Astrocyte of the cerebellum (primary cell): Measurements from ENCODE around the gene ESRRA.

Experiments
- DNase-seq: peaks from one replicate; pipeline ENCODE4 v3.0.0-alpha.2; 2011; ENCODE audit warnings: low read depth
- H3K4me3 ChIP-seq: 2 replicates; pipeline ENCODE4 v1.5.1; 2011; ENCODE audit warnings: mild to moderate bottlenecking, low read depth, low read length, moderate library complexity
- CTCF ChIP-seq: IDR thresholded peaks from 2 replicates; pipeline ENCODE4 v1.5.1; 2012; ENCODE audit warnings: low read length, low read depth, moderate library complexity, mild to moderate bottlenecking; ENCODE audit errors: missing control alignments
- in situ Hi-C: cut with HindIII; loops from 2 replicates; pipeline ENCODE4 v1.10.0; 2017; ENCODE audit warnings: low sequenced_read_pairs

The ESRRA gene

DNA sequence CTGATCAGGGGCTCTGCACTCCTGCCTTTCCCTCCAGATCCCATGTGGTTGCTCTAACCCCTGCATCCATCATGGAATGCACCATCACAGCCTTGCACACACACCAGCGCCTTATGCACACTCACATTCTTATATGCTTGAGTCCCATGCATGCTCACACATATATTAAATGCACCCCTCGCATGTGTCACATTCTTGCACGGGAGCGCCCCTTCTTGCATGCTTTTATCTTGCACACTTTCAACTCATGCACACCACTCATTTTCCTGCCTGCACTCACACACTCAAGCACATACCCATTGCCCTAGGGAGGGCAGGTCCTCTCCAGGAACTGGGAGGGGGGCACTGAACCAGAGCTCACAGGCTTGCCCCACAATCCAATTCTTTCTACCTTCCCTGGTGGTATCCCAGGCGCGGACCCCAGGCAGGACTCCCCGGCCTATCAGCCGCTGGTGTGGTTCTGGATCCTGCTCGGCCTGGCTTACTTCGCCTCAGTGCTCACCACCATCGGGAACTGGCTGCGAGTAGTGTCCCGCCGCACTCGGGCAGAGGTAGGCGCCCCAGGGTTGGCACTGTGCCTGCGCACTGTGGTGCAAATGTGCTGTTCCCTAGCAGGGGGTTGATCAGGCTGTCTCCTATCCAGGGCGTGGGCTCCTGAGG is 7.5 kb upstream of the ESRRA start:
- in situ Hi-C loops = no loop called here
- no peak overlapping the region for H3K4me3 ChIP-seq
- DNase-seq = no peak
- TF ChIP-seq CTCF = no peak

DNA sequence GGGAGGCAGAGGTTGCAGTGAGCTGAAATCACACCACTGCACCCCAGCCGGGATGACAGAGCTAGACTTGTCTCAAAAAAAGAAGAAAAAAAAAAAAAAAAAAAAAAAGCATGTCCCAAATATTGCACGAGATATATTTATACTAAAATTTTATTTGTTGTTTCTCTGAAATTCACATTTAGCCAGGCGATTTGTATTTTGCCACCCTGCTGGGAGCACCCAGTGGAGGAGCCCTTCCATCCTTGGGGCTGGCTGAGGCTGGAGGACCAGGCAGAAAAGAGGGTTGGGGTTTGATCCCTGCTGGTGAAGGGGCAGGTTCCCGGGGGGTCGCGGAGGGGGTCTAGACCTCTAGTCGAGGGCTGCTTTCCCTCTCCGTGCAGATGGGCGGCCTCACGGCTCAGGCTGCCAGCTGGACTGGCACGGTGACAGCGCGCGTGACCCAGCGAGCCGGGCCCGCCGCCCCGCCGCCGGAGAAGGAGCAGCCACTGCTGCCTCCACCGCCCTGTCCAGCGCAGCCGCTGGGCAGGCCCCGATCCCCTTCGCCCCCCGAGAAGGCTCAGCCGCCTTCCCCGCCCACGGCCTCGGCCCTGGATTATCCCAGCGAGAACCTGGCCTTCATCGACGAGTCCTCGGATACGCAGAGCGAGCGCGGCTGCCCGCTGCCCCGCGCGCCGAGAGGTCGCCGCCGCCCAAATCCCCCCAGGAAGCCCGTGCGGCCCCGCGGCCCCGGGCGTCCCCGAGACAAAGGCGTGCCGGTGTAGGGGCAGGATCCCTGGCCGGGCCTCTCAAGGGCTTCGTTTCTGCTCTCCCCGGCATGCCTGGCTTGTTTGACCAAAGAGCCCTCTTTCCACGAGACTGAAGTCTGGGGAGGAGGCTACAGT is 6.1 kb upstream of the ESRRA start:
- no peak for DNase-seq
- no peak for TF ChIP-seq CTCF
- in situ Hi-C loops = no loop called here
- H3K4me3 ChIP-seq = no peak overlapping the region

DNA sequence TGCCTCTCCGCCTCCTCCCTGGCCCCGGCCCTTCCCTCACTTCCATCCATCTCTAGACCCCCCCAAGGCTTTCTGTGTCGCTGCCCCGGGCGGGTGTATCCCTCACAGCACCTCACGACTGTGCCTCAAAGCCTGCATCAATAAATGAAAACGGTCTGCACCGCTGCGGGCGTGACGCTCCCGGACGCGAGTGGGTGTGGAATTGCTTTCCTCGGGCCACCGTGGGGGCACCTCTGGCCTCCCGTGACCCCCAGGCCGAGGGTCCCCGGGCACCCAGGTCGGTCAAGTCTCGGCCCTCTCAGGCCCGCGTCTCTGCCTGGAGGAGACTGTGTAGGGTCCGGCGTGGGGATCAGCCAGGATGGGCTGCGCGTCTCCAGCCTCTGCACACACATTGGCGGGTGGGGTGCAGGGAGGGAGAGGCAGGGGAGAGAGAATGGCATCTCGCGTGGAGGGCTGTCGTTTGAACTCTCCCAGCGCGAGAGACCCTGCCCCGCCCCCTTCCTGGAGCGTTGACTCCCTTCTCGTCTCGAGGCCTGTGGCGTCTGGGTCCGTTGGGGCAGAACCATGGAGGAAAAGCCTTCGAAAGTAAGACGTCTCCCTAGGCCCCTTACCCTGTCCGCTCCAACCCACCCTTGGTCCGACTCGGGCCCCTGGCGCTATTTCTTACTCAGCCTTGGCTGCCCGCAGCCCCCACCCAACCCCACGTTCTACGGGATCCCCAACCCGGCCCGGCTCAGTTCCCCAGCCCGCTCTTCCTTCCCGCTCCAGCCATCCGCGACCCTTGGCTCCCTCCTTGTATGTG is 5.3 kb upstream of the ESRRA start, which contains the start of gene CATSPERZ:
CATSPERZ (plus strand) TSS at position 512 of the 802 bp plus-strand sequence; CDS start at position 565, 53 bp downstream.
- in situ Hi-C loops = no loop called here
- no peak for DNase-seq
- peak within 1 kb of the TSS; percentile 0 for H3K4me3 ChIP-seq
- TF ChIP-seq CTCF = no peak

DNA sequence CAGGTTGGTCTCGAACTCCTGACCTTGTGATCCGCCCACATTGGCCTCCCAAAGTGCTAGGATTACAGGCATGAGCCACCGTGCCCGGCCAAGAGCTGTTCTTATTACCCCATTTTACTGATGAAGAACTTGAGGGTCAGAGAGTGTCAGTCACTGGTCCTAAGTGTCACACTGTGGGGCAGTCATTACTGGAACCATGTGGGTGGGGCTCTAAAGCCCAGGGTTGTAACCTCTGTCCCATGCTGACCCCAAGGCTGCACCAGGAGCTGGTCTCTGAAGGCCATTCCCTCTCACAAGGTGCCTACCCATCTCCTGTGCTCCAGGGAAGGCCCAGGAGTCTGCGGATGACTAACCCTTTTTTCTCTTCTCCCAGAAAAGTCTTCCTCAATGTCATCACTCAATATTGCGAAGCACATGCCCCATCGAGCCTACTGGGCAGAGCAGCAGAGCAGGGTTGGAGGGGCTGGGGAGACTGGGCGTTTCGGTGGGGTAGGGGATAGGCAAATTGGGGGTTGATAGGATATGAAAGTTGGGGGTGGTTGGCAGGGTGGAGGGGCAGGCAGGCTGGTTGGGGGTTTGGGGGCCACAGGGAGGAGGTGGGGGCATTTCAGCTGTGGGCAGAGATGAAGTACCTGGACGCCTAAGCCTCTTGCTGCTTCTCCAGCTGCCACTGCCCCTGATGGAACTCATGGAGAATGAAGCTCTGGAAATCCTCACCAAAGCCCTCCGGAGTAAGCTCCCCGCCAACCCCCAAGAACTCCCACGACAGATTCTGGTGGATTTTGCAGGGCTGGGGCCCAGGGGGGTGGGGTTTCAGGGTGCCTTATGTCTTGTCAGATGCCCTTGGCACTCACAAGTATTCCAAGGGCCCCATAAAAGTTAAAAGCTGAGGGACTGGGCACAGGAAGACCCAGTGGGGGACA is 2.0 kb upstream of the ESRRA start:
- H3K4me3 ChIP-seq = no peak overlapping the region
- in situ Hi-C loops = no loop called here
- no peak for TF ChIP-seq CTCF
- no peak for DNase-seq

GRCh38 chr11:64304032-64304315 is 1.4 kb upstream of the ESRRA start:
- TF ChIP-seq CTCF = no peak
- peak overlapping the region; percentile 58 for H3K4me3 ChIP-seq
- DNase-seq = no peak
- in situ Hi-C loops = no loop called here
